SK-N-SH (cell line): ENCODE results near the gene IRX2.

ENCODE experiments used
- YY1 ChIP-seq: IDR thresholded peaks from 2 replicates; pipeline ENCODE4 v1.4.0; 2012; ENCODE audit warnings: low read depth, mild to moderate bottlenecking
- TF ChIP-seq, protein P1 (sequence below): fragments of 200-600 bp; sonication (generic); IDR thresholded peaks from 2 replicates; pipeline ENCODE4 v1.6.1; 2017; ENCODE audit warnings: antibody characterized with exemption, mild to moderate bottlenecking, moderate library complexity

DNA sequence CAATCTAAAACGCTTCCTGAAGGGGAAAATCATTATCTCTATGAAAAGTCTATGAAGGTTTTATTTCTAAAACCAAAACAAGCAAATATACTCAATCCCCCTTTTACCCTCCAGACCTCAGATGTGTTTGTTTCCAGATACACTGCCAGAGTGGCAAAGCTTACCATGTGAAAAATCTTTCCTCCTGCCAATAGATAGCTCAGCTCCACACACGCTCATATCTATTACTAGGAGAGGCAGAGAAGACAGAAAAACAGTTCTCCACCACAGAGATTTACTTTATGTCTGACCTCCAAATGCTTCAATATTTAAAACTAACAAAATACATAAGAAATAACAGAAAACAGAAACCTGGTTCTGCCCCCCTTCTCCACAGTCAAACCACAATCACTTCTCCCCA is 7.0 kb downstream of the IRX2 start:
- TF ChIP-seq, protein P1, sequence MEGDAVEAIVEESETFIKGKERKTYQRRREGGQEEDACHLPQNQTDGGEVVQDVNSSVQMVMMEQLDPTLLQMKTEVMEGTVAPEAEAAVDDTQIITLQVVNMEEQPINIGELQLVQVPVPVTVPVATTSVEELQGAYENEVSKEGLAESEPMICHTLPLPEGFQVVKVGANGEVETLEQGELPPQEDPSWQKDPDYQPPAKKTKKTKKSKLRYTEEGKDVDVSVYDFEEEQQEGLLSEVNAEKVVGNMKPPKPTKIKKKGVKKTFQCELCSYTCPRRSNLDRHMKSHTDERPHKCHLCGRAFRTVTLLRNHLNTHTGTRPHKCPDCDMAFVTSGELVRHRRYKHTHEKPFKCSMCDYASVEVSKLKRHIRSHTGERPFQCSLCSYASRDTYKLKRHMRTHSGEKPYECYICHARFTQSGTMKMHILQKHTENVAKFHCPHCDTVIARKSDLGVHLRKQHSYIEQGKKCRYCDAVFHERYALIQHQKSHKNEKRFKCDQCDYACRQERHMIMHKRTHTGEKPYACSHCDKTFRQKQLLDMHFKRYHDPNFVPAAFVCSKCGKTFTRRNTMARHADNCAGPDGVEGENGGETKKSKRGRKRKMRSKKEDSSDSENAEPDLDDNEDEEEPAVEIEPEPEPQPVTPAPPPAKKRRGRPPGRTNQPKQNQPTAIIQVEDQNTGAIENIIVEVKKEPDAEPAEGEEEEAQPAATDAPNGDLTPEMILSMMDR = no peak
- TF ChIP-seq YY1 = no peak
